HepG2 (cell line): ENCODE results near the gene PPP1R1B. TPM values are rescaled to one million over a fixed set of nuclear protein-coding genes. Genes with fewer than 3 reads are reported as not detected.

Experiments
- ATAC-seq: fragments of 200-7000 bp; cut with Tn5 transposase; 3 replicates; pipeline ENCODE4 v1.9.1; 2020; ENCODE audit warnings: mild to moderate bottlenecking, moderate library complexity
- BruUV-seq: library from RNA; stranded (reverse); fragments of 400-500 nt; replicated peaks from 2 replicates; lab custom pipeline; 2021; lab: Mats Ljungman, UMichigan
- CTCF ChIA-PET: fragments of 300-600 bp; formaldehyde crosslinking; extraction: SDS; loops from one replicate; lab custom pipeline; 2021; ENCODE audit warnings: low total read pairs, inconsistent platforms, low intra/inter-chr PET ratio; lab: Yijun Ruan, JAX
- POLR2A ChIA-PET: fragments of 350-600 bp; sonication (Branson Sonifier 250); formaldehyde crosslinking; loops from one replicate; lab custom pipeline; 2020; ENCODE audit warnings: antibody characterized with exemption, inconsistent platforms; lab: Yijun Ruan, JAX
- DNase-seq: peaks from one replicate; pipeline ENCODE4 v3.0.0-alpha.2; 2015; ENCODE audit warnings: low spot score
- FAIRE-seq: peaks from 3 replicates; lab custom pipeline; 2011; peaks lifted over from hg19 to GRCh38; lab: Jason Lieb, UNC
- H2AFZ ChIP-seq: one replicate; pipeline ENCODE4 v1.6.1; 2011; ENCODE audit warnings: low read length, inconsistent platforms
- H3K27ac ChIP-seq: fragments of 300-600 bp; 3 replicates; pipeline ENCODE4 v1.8.0; 2011; ENCODE audit warnings: mixed run types, mild to moderate bottlenecking, mixed read lengths, low read length, inconsistent platforms; ENCODE audit not compliant: insufficient read depth; ENCODE audit errors: extremely low read length
- H3K27me3 ChIP-seq, 2 experiments: fragments of 200-600 bp in 1 of 2; 2 replicates in 1 of 2; 3 replicates in 1 of 2; pipeline versions ENCODE4 v1.6.0 to v1.8.0; 2011; ENCODE audit warnings: low read length in 2 of 2, mild to moderate bottlenecking in 2 of 2, moderate library complexity in 2 of 2, inconsistent platforms in 1 of 2; ENCODE audit not compliant: insufficient read depth in 2 of 2, control insufficient read depth in 1 of 2
- H3K36me3 ChIP-seq, 2 experiments: fragments of 200-600 bp in 1 of 2; replicated peaks in 1 of 2; 2 replicates in 1 of 2; 3 replicates in 1 of 2; pipeline versions ENCODE4 v1.5.1 to v1.8.0; 2011; ENCODE audit warnings: low read length in 2 of 2, inconsistent platforms in 1 of 2; ENCODE audit not compliant: insufficient read depth in 2 of 2, control insufficient read depth in 1 of 2
- H3K4me1 ChIP-seq: 2 replicates; pipeline ENCODE4 v1.5.1; 2012; ENCODE audit warnings: low read length, inconsistent platforms; ENCODE audit not compliant: insufficient read depth
- H3K4me2 ChIP-seq: 2 replicates; pipeline ENCODE4 v1.6.0; 2011; ENCODE audit warnings: low read depth, low read length, inconsistent platforms
- H3K4me3 ChIP-seq, 3 experiments: fragments of 200-600 bp in 1 of 3; sonication (generic), shearing (Covaris generic) in 1 of 3; replicated peaks in 1 of 3; 2 replicates each; pipeline ENCODE4 v1.5.1; 2011 to 2016; ENCODE audit warnings: low read length in 3 of 3, inconsistent platforms in 2 of 3, low read depth in 2 of 3, mild to moderate bottlenecking in 2 of 3, control low read depth in 1 of 3, mixed read lengths in 1 of 3; ENCODE audit not compliant: insufficient read depth in 1 of 3
- H3K79me2 ChIP-seq: one replicate; pipeline ENCODE4 v1.6.1; 2011; ENCODE audit warnings: low read length, inconsistent platforms; ENCODE audit not compliant: insufficient read depth
- H3K9ac ChIP-seq: 2 replicates; pipeline ENCODE4 v1.6.0; 2011; ENCODE audit warnings: mild to moderate bottlenecking, low read depth, low read length, inconsistent platforms; ENCODE audit not compliant: insufficient read depth
- H3K9me3 ChIP-seq: 2 replicates; pipeline ENCODE4 v1.5.1; 2012; ENCODE audit warnings: mild to moderate bottlenecking, low read length
- H4K20me1 ChIP-seq: 2 replicates; pipeline ENCODE4 v1.6.0; 2011; ENCODE audit warnings: inconsistent platforms, mild to moderate bottlenecking, low read length, moderate library complexity; ENCODE audit not compliant: insufficient read depth
- FOSL1 ChIP-seq: sonication (generic); formaldehyde crosslinking; IDR thresholded peaks from 2 replicates; pipeline ENCODE4 v1.9.0; 2021; ENCODE audit warnings: missing genetic modification reagents, borderline replicate concordance
- HOXA5 ChIP-seq: sonication (generic); formaldehyde crosslinking; IDR thresholded peaks from 2 replicates; pipeline ENCODE4 v1.4.0; 2020; ENCODE audit warnings: missing genetic modification reagents
- MAZ ChIP-seq, 2 experiments: sonication (generic) in 1 of 2; formaldehyde crosslinking in 1 of 2; IDR thresholded peaks; 2 replicates each; pipeline versions ENCODE4 v1.5.0 to v1.6.1; 2012 to 2020; ENCODE audit warnings: low read depth in 2 of 2, mild to moderate bottlenecking in 2 of 2, borderline replicate concordance in 1 of 2, improper control_type of control experiment in 1 of 2, low read length in 1 of 2, missing genetic modification reagents in 1 of 2, moderate library complexity in 1 of 2
- PAF1 ChIP-seq: IDR thresholded peaks from 2 replicates; pipeline ENCODE4 v1.6.1; 2016; ENCODE audit warnings: missing genetic modification reagents, missing compliant biosample characterization
- PCBP1 ChIP-seq: fragments of 200-400 bp; formaldehyde crosslinking; IDR thresholded peaks from 2 replicates; pipeline ENCODE4 v1.6.1; 2017; ENCODE audit warnings: mild to moderate bottlenecking, low read depth, low read length, borderline replicate concordance
- RAD21 ChIP-seq: fragments of 450-650 bp; formaldehyde crosslinking; IDR thresholded peaks from 2 replicates; pipeline ENCODE4 v1.5.0; 2020; ENCODE audit warnings: mild to moderate bottlenecking
- SAFB2 ChIP-seq: sonication (generic); formaldehyde crosslinking; IDR thresholded peaks from 2 replicates; pipeline ENCODE4 v1.5.1; 2020; ENCODE audit warnings: missing genetic modification reagents, low read depth, mild to moderate bottlenecking, borderline replicate concordance
- ZEB1 ChIP-seq: IDR thresholded peaks from 2 replicates; pipeline ENCODE4 v1.6.1; 2012; ENCODE audit warnings: mild to moderate bottlenecking, low read depth, inconsistent platforms; ENCODE audit not compliant: insufficient replicate concordance
- WGBS: methylation state at CpG from one replicate; pipeline ENCODE4 v1.1.6; 2017; ENCODE audit warnings: low lambda C conversion rate; 5-methylcytosine and 5-hydroxymethylcytosine counted together
- in situ Hi-C: cut with HindIII; loops from 2 replicates; pipeline ENCODE4 v1.10.0; 2017; ENCODE audit warnings: low pct_unique_long_range_greater_than_20kb; ENCODE audit not compliant: extremely low pct_ligation_motif_present
- intact Hi-C: fragments of 100-400 bp; cut with micrococcal nuclease; formaldehyde crosslinking; loops from one replicate; pipeline ENCODE4 v1.10.0; 2022; ENCODE audit not compliant: unreplicated experiment
- polyA plus RNA-seq, 8 experiments: library from polyadenylated mRNA; depleted of rRNA in 3 of 8; stranded (reverse) in 7 of 8; unstranded in 1 of 8; fragments of >200 nt; fragmentation: Illumina TruSeq in 4 of 8; extraction: Trizol in 4 of 8; gene quantifications; 2 replicates each; pipeline versions ENCODE4 v1.2.1 to v1.2.3, GENCODE V29; 2011 to 2016; ENCODE audit warnings: low read depth in 4 of 8, missing spikeins in 1 of 8, mixed read lengths in 1 of 8; ENCODE audit not compliant: insufficient read depth in 1 of 8
- total RNA-seq, 5 experiments: library from RNA; depleted of rRNA; stranded (reverse); fragments of >200 nt; fragmentation: Illumina TruSeq; extraction: Trizol; gene quantifications; 2 replicates each; pipeline ENCODE4 v1.2.3, GENCODE V29; 2016; ENCODE audit warnings: low read depth in 1 of 5
- TF ChIP-seq, protein P1 (sequence below): sonication (generic); formaldehyde crosslinking; IDR thresholded peaks from 2 replicates; pipeline ENCODE4 v1.9.0; 2022; ENCODE audit warnings: low read depth, missing genetic modification reagents
- TF ChIP-seq, protein P2 (sequence below): sonication (generic); formaldehyde crosslinking; IDR thresholded peaks from 2 replicates; pipeline ENCODE4 v1.9.0; 2022; ENCODE audit warnings: missing genetic modification reagents, mild to moderate bottlenecking, borderline replicate concordance

PPP1R1B gene
- total and polyA plus RNA-seq, 2 of the 13 experiments (the other 11 are each of a cell fraction or from before 2014, with no cell fraction given), result 0.08 TPM; not detected in 1

DNA sequence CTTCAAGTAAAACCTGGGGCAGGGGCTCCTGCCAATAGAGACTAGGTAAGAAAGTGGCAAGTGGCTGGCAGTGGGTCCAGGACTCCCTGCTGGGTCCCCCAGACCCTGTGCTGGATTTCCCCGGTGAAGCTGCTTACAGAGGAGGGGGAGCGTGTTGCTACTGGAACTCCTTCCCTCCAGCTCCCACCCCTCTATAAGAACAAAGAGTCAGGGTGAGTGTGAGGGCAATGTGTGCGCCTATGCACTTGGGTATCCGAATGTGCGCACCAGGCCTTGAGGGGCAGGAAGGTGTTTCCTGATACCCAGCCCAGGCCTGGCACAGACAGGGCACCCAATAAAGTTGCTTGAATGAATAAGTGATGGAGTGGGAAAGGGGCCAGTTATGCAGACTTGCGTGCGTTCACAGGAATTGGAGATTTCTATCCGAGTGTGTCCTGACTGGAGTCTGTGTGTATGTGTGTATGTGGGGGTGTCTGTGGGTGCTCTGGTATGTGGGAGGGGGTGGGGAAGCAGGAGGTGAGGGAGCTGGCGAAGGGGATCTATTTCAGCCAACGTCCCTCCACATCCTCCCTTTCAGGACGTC lies 30.7 kb upstream of the PPP1R1B start (continued):
- TF ChIP-seq PCBP1 (no peak), MAZ (IDR thresholded peaks at IDR 0.05; ENCODE audit: borderline replicate concordance, low read depth, low read length) (no peak), MAZ (CRISPR knock-in tag; IDR thresholded peaks at IDR 0.05; ENCODE audit: low read depth) (no peak), FOSL1 (no peak), PAF1 (CRISPR knock-in tag) (no peak), SAFB2 (CRISPR knock-in tag) (no peak), RAD21 (CRISPR knock-in tag) (no peak)
- TF ChIP-seq, protein P1, sequence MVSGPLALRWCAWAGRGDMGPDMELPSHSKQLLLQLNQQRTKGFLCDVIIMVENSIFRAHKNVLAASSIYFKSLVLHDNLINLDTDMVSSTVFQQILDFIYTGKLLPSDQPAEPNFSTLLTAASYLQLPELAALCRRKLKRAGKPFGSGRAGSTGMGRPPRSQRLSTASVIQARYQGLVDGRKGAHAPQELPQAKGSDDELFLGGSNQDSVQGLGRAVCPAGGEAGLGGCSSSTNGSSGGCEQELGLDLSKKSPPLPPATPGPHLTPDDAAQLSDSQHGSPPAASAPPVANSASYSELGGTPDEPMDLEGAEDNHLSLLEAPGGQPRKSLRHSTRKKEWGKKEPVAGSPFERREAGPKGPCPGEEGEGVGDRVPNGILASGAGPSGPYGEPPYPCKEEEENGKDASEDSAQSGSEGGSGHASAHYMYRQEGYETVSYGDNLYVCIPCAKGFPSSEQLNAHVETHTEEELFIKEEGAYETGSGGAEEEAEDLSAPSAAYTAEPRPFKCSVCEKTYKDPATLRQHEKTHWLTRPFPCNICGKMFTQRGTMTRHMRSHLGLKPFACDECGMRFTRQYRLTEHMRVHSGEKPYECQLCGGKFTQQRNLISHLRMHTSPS (CRISPR knock-in tag), result no peak

DNA sequence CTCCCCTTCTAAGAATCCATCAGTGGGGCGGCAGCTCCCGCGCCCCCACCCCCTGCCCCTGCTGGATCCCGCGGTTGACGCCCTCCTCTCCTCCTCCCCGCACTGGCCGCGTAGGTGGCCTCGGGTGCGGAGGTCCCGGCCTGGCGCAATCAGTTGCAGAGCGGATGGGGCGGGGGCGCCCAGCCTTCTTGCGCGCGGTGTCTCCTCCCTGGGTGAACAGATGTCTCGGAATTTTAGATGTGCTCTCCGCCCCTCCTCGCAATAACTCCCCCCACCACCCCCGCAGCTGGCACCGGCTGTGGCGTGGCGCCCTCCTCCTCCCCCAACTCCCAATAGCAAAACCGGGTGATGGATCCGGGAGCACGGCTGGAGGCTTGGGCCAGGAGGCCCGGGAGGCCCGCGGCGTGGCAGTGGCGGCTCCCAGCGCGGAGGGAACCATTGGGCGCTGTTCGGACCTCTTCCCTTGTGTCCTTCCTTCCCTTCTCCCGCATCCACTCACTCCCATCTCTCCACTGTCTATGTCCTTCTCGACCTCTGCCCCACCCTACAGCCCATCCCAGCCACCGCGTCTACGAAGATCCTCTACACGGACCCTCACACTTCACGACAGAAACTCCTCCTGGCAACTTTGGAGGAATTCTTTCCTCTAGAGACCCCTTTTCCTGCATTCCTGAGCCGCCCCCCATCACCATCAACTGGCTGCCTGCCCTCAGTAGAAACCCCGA lies 30.0 kb upstream of the PPP1R1B start:
- H3K27me3 ChIP-seq, result peaks cover 32 to 63% of the 10 kb centered on the region in 2 experiments
- BruUV-seq, result no TSS peak
- DNase-seq, result no peak
- H4K20me1 ChIP-seq, result peaks cover 16% of the 10 kb centered on the region; the same call in 1 of the 2 replicates
- H3K79me2 ChIP-seq, result no peaks in the 10 kb centered on the region
- intact Hi-C loops, result no loop called here
- no peaks in the 10 kb centered on the region for H3K36me3 ChIP-seq
- no peak overlapping the region for H2AFZ ChIP-seq
- H3K27ac ChIP-seq, result no peak overlapping the region
- H3K4me3 ChIP-seq, result no peak overlapping the region
- no peaks in the 10 kb centered on the region for H3K9me3 ChIP-seq
- no peak overlapping the region for H3K4me2 ChIP-seq
- POLR2A ChIA-PET, result no interaction called here
- no peak for ATAC-seq
- 45% methylated on average over 45 of the region's 47 CpGs for WGBS
- TF ChIP-seq HOXA5 (CRISPR knock-in tag) (no peak), ZEB1 (no peak)
- TF ChIP-seq, protein P2, sequence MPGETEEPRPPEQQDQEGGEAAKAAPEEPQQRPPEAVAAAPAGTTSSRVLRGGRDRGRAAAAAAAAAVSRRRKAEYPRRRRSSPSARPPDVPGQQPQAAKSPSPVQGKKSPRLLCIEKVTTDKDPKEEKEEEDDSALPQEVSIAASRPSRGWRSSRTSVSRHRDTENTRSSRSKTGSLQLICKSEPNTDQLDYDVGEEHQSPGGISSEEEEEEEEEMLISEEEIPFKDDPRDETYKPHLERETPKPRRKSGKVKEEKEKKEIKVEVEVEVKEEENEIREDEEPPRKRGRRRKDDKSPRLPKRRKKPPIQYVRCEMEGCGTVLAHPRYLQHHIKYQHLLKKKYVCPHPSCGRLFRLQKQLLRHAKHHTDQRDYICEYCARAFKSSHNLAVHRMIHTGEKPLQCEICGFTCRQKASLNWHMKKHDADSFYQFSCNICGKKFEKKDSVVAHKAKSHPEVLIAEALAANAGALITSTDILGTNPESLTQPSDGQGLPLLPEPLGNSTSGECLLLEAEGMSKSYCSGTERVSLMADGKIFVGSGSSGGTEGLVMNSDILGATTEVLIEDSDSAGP, result no peak
- CTCF ChIA-PET, result interaction anchor here (1.4 kb wide), 1 partner anchor 25 kb away, joined by 3 read pairs; no protein-coding TSS in a partner anchor
- H3K9ac ChIP-seq, result no peak overlapping the region
- in situ Hi-C loops, result no loop called here
- FAIRE-seq, result no peak
- H3K4me1 ChIP-seq, result no peaks in the 10 kb centered on the region
